ENCODE data around the gene NOXRED1. TPM values are rescaled to one million over a fixed set of nuclear protein-coding genes. Genes with fewer than 3 reads are reported as not detected.

NOXRED1 gene
- total RNA-seq, 1 donor from 2014 or later, result 0.82 TPM

DNA sequence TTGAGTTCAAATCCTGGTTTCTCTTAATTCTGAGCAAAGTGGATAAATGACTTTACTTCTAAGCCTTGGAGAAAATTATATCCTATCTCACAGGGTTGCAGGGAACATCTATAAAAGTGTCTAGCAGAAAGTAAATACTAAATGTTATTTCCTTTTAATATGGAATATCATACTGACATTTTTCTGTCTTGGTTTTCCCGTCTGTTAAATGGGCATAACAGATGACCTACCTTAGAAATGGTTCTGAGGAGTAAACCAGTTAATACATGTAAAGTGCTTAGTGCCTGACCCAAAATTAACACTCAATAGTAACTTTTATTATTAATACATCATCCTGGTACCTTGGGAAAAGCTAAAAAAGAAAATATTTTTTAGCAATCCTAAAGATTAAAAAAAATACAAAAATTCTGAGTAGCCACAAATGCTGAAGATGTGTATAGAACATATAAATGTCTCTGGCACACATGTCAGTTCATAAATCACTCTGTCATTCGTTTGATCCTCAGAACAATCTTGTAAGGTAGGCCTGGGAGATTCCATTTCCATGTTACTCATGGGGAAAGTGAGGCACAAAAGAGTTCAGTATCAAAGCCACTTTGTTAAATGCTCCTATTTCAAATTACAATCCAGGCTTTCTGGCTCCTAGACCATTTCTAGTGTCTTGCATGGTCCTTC is 32.8 kb upstream of the NOXRED1 start:
- Mint-ChIP-seq H3K27me3 (ENCODE audit: low read depth, unreplicated experiment) (no peaks in the 10 kb centered on the region), H3K4me1 (ENCODE audit: low read depth, unreplicated experiment) (peaks cover 8% of the 10 kb centered on the region), H3K36me3 (ENCODE audit: low read depth, unreplicated experiment) (peaks cover 10% of the 10 kb centered on the region), H3K4me3 (ENCODE audit: unreplicated experiment) (peak overlapping the region; percentile 100), H3K9me3 (ENCODE audit: unreplicated experiment) (no peaks in the 10 kb centered on the region), H3K27ac (ENCODE audit: unreplicated experiment) (no peak overlapping the region)
- Histone ChIP-seq H3K9me3 (ENCODE audit: insufficient read depth, low read depth, low read length) (no peaks in the 10 kb centered on the region), H4K20me1 (ENCODE audit: insufficient read depth, low read length) (peaks cover 29% of the 10 kb centered on the region), H3K4me2 (ENCODE audit: low read length) (peak overlapping the region; percentile 92), H3K79me2 (ENCODE audit: insufficient read depth, low read length) (peaks cover 64% of the 10 kb centered on the region), H2AFZ (ENCODE audit: low read depth, low read length) (no peak overlapping the region), H3K36me3 (ENCODE audit: insufficient read depth, low read length) (peaks cover 24% of the 10 kb centered on the region), H3K9ac (ENCODE audit: low read length) (peak overlapping the region; percentile 94), H3K4me3 (ENCODE audit: insufficient read depth, low read depth, low read length) (peak overlapping the region; percentile 89), H3K4me1 (ENCODE audit: insufficient read depth, low read length) (peaks cover 16% of the 10 kb centered on the region), H3K27me3 (ENCODE audit: insufficient read depth, low read length) (no peaks in the 10 kb centered on the region), H3K27ac (ENCODE audit: low read depth, low read length) (no peak overlapping the region)
- DNase-seq (ENCODE audit: low read depth) (no peak), FAIRE-seq (no peak)
- TF ChIP-seq, protein P1, sequence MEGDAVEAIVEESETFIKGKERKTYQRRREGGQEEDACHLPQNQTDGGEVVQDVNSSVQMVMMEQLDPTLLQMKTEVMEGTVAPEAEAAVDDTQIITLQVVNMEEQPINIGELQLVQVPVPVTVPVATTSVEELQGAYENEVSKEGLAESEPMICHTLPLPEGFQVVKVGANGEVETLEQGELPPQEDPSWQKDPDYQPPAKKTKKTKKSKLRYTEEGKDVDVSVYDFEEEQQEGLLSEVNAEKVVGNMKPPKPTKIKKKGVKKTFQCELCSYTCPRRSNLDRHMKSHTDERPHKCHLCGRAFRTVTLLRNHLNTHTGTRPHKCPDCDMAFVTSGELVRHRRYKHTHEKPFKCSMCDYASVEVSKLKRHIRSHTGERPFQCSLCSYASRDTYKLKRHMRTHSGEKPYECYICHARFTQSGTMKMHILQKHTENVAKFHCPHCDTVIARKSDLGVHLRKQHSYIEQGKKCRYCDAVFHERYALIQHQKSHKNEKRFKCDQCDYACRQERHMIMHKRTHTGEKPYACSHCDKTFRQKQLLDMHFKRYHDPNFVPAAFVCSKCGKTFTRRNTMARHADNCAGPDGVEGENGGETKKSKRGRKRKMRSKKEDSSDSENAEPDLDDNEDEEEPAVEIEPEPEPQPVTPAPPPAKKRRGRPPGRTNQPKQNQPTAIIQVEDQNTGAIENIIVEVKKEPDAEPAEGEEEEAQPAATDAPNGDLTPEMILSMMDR (IDR thresholded peaks at IDR 0.05; ENCODE audit: insufficient read depth, low read depth, low read length), result no peak
- no peak for TF ChIP-seq EZH2 (IDR thresholded peaks at IDR 0.05; ENCODE audit: insufficient read depth, low read length)

DNA sequence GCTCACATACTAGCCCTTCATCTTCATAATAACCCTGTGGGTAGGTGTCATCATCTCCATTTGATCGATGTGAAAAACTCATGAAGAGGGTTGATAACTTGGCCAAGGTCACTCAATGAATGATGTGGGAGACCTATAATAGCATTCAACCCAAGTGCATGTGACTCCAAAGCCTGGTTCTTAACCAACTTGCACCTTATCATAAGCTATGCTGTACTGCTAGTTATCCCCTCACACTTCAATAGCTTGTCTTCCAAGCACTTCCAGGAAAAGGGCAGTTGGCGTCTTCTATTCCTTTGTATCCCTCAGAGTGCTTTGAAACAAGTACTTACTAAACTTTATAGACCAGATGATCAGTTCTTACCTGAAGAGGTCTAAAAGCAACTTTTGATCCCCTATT is 18.9 kb upstream of the NOXRED1 start:
- no peak for TF ChIP-seq EZH2 (IDR thresholded peaks at IDR 0.05; ENCODE audit: insufficient read depth, low read length)
- TF ChIP-seq, protein P1 (IDR thresholded peaks at IDR 0.05; ENCODE audit: insufficient read depth, low read depth, low read length), result no peak
- Histone ChIP-seq H3K36me3 (ENCODE audit: insufficient read depth, low read length) (peaks cover 26% of the 10 kb centered on the region), H3K27ac (ENCODE audit: low read depth, low read length) (no peak overlapping the region), H3K27me3 (ENCODE audit: insufficient read depth, low read length) (no peaks in the 10 kb centered on the region), H3K4me2 (ENCODE audit: low read length) (no peak overlapping the region), H3K4me1 (ENCODE audit: insufficient read depth, low read length) (no peaks in the 10 kb centered on the region), H3K9ac (ENCODE audit: low read length) (no peak overlapping the region), H3K9me3 (ENCODE audit: insufficient read depth, low read depth, low read length) (no peaks in the 10 kb centered on the region), H3K79me2 (ENCODE audit: insufficient read depth, low read length) (no peaks in the 10 kb centered on the region), H3K4me3 (ENCODE audit: insufficient read depth, low read depth, low read length) (no peak overlapping the region), H2AFZ (ENCODE audit: low read depth, low read length) (no peak overlapping the region), H4K20me1 (ENCODE audit: insufficient read depth, low read length) (no peaks in the 10 kb centered on the region)
- H3K27ac Mint-ChIP-seq (ENCODE audit: unreplicated experiment), result no peak overlapping the region
- no peaks in the 10 kb centered on the region for H3K4me1 Mint-ChIP-seq (ENCODE audit: low read depth, unreplicated experiment)
- DNase-seq (ENCODE audit: low read depth) (no peak), FAIRE-seq (no peak)
- no peaks in the 10 kb centered on the region for H3K9me3 Mint-ChIP-seq (ENCODE audit: unreplicated experiment)
- H3K36me3 Mint-ChIP-seq (ENCODE audit: low read depth, unreplicated experiment), result peaks cover 21% of the 10 kb centered on the region
- H3K27me3 Mint-ChIP-seq (ENCODE audit: low read depth, unreplicated experiment), result no peaks in the 10 kb centered on the region
- H3K4me3 Mint-ChIP-seq (ENCODE audit: unreplicated experiment), result no peak overlapping the region

DNA sequence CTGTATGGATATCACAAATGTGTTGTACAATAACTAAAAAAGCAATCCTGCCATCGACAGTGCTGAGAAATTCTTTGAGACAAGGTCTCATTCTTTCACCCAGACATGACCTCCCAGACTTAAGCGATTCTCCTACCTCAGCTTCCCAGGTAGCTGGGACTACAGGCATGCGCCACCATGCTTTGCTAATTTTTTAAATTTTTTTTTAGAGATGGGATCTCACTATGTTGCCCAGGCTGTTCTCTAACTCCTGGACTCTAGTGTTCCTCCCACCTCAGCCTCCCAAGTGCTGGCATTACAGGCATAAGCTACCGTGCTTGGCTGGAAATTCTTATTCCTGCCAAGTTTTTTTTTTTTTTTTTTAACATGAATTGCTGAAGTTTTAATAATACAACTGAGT is 16.5 kb upstream of the NOXRED1 start:
- Histone ChIP-seq H3K4me3 (ENCODE audit: insufficient read depth, low read depth, low read length) (no peak overlapping the region), H3K9ac (ENCODE audit: low read length) (no peak overlapping the region), H3K4me1 (ENCODE audit: insufficient read depth, low read length) (no peaks in the 10 kb centered on the region), H3K27ac (ENCODE audit: low read depth, low read length) (no peak overlapping the region), H3K27me3 (ENCODE audit: insufficient read depth, low read length) (no peaks in the 10 kb centered on the region), H2AFZ (ENCODE audit: low read depth, low read length) (no peak overlapping the region), H3K4me2 (ENCODE audit: low read length) (no peak overlapping the region), H3K9me3 (ENCODE audit: insufficient read depth, low read depth, low read length) (no peaks in the 10 kb centered on the region), H4K20me1 (ENCODE audit: insufficient read depth, low read length) (no peaks in the 10 kb centered on the region), H3K79me2 (ENCODE audit: insufficient read depth, low read length) (no peaks in the 10 kb centered on the region), H3K36me3 (ENCODE audit: insufficient read depth, low read length) (peaks cover 34% of the 10 kb centered on the region)
- no peak for FAIRE-seq
- Mint-ChIP-seq H3K4me1 (ENCODE audit: low read depth, unreplicated experiment) (peaks cover 8% of the 10 kb centered on the region), H3K9me3 (ENCODE audit: unreplicated experiment) (no peaks in the 10 kb centered on the region), H3K4me3 (ENCODE audit: unreplicated experiment) (no peak overlapping the region), H3K27me3 (ENCODE audit: low read depth, unreplicated experiment) (no peaks in the 10 kb centered on the region), H3K36me3 (ENCODE audit: low read depth, unreplicated experiment) (peaks cover 30% of the 10 kb centered on the region), H3K27ac (ENCODE audit: unreplicated experiment) (no peak overlapping the region)
- no peak for TF ChIP-seq EZH2 (IDR thresholded peaks at IDR 0.05; ENCODE audit: insufficient read depth, low read length)
- TF ChIP-seq, protein P1 (IDR thresholded peaks at IDR 0.05; ENCODE audit: insufficient read depth, low read depth, low read length), result no peak
- DNase-seq (ENCODE audit: low read depth), result no peak
